ENCODE data around the gene TET1. TPM values are rescaled to one million over a fixed set of nuclear protein-coding genes. Genes with fewer than 3 reads are reported as not detected.

The TET1 gene
- total and polyA plus RNA-seq, 10 donors = 0.04 to 3.1 (median 2.1) TPM

- intact Hi-C loops (cut with DNase I; ENCODE audit: low total_unique reads) = no loop called here
- WGBS, 5 donors = 77 to 85% (median 83%) methylated on average over 5 of the region's 5 CpGs
- H3K4me3 ChIP-seq = no peak overlapping the region
- H3K4me1 ChIP-seq = no peaks in the 10 kb centered on the region
- H3K27me3 ChIP-seq (replicated peaks in 1 of 7) = no peaks in the 10 kb centered on the region
- H3K36me3 ChIP-seq = no peaks in the 10 kb centered on the region
- H3K27ac ChIP-seq = no peak overlapping the region
- no peak for DNase-seq
- no peak for TF ChIP-seq POLR2AphosphoS5 (IDR thresholded peaks at IDR 0.05)
- TF ChIP-seq CTCF (IDR thresholded peaks at IDR 0.05 in 8 of 11, conservative IDR thresholded peaks at IDR 0.05 in 3 of 11) = no peak
- H3K9me3 ChIP-seq = no peaks in the 10 kb centered on the region
Measured at GRCh38 chr10:68586606-68587305, 26.6 kb downstream of the TET1 start.

- H3K9me3 ChIP-seq = no peaks in the 10 kb centered on the region
- DNase-seq = no peak
- H3K36me3 ChIP-seq = no peaks in the 10 kb centered on the region
- no peak overlapping the region for H3K27ac ChIP-seq
- intact Hi-C loops (cut with DNase I; ENCODE audit: low total_unique reads) = no loop called here
- H3K4me3 ChIP-seq = no peak overlapping the region
- WGBS, 5 donors = 54 to 71% (median 59%) methylated on average over 5 of the region's 5 CpGs
- no peaks in the 10 kb centered on the region for H3K27me3 ChIP-seq (replicated peaks in 1 of 7)
- no peak for TF ChIP-seq POLR2AphosphoS5 (IDR thresholded peaks at IDR 0.05)
- TF ChIP-seq POLR2A (IDR thresholded peaks at IDR 0.05) = no peak
- no peak for TF ChIP-seq CTCF (IDR thresholded peaks at IDR 0.05 in 8 of 11, conservative IDR thresholded peaks at IDR 0.05 in 3 of 11)
- H3K4me1 ChIP-seq = peaks cover 0 to 6% (median 3%) of the 10 kb centered on the region in 6 donors
Measured at GRCh38 chr10:68594405-68594804, 34.3 kb downstream of the TET1 start.

- intact Hi-C loops (cut with DNase I; ENCODE audit: low total_unique reads) = no loop called here
- H3K27me3 ChIP-seq (replicated peaks in 1 of 7) = no peaks in the 10 kb centered on the region
- H3K4me3 ChIP-seq = no peak overlapping the region
- WGBS, 5 donors = 91 to 100% (median 93%) methylated on average over 4 to 6 of the region's 6 CpGs
- no peak for DNase-seq
- H3K9me3 ChIP-seq = no peaks in the 10 kb centered on the region
- no peak overlapping the region for H3K27ac ChIP-seq
- TF ChIP-seq POLR2AphosphoS5 (IDR thresholded peaks at IDR 0.05) = no peak
- TF ChIP-seq POLR2A (IDR thresholded peaks at IDR 0.05) = no peak
- TF ChIP-seq CTCF (IDR thresholded peaks at IDR 0.05 in 8 of 11, conservative IDR thresholded peaks at IDR 0.05 in 3 of 11) = no peak
- peaks cover 0 to 15% (median 11%) of the 10 kb centered on the region in 6 donors for H3K4me1 ChIP-seq
- no peaks in the 10 kb centered on the region for H3K36me3 ChIP-seq
Measured at GRCh38 chr10:68595513-68595912, 35.4 kb downstream of the TET1 start.

GRCh38 chr10:68597407-68597806 lies 37.3 kb downstream of the TET1 start:
- DNase-seq = no peak
- intact Hi-C loops (cut with DNase I; ENCODE audit: low total_unique reads) = no loop called here

More at GRCh38 chr10:68597407-68597806, 37.3 kb downstream of the TET1 start:
- Histone ChIP-seq H3K27me3 (replicated peaks in 1 of 7) (no peaks in the 10 kb centered on the region), H3K36me3 (no peaks in the 10 kb centered on the region), H3K4me3 (no peak overlapping the region), H3K4me1 (peaks cover 0 to 34% (median 28%) of the 10 kb centered on the region in 6 donors), H3K27ac (no peak overlapping the region), H3K9me3 (no peaks in the 10 kb centered on the region)
- no peak for TF ChIP-seq POLR2AphosphoS5 (IDR thresholded peaks at IDR 0.05)
- no peak for TF ChIP-seq POLR2A (IDR thresholded peaks at IDR 0.05)
- TF ChIP-seq CTCF (IDR thresholded peaks at IDR 0.05 in 8 of 11, conservative IDR thresholded peaks at IDR 0.05 in 3 of 11) = no peak
- 93 to 100% (median 97%) methylated on average over 1 of the region's 1 CpG for WGBS, 5 donors
